Skeletal muscle tissue (tissue), 4 donors: ENCODE data around the gene CDKN1B. TPM values are rescaled to one million over a fixed set of nuclear protein-coding genes. Genes with fewer than 3 reads are reported as not detected.
A peak's percentile ranks its signal among the peaks of the same experiment; 100 is the strongest.

Experiments
- H3K27ac ChIP-seq: one replicate; pipeline ENCODE4 v1.7.0; 2013; ENCODE audit warnings: mild to moderate bottlenecking, low read depth, low read length, inconsistent platforms
- H3K27me3 ChIP-seq, 3 donors: one replicate each; pipeline ENCODE4 v1.7.0; 2013; ENCODE audit warnings: low read length in 3 of 3; ENCODE audit not compliant: control insufficient read depth in 3 of 3, insufficient read depth in 3 of 3
- H3K36me3 ChIP-seq, 3 donors: one replicate each; pipeline ENCODE4 v1.7.0; 2013; ENCODE audit warnings: low read length in 3 of 3; ENCODE audit not compliant: control insufficient read depth in 3 of 3, insufficient read depth in 3 of 3
- H3K4me1 ChIP-seq, 3 donors: one replicate each; pipeline ENCODE4 v1.7.0; 2013; ENCODE audit warnings: low read length in 3 of 3, mild to moderate bottlenecking in 3 of 3; ENCODE audit not compliant: control insufficient read depth in 3 of 3, insufficient read depth in 3 of 3
- H3K4me3 ChIP-seq, 3 donors: one replicate each; pipeline ENCODE4 v1.7.0; 2013; ENCODE audit warnings: low read length in 3 of 3
- H3K9ac ChIP-seq, 3 donors: one replicate each; pipeline ENCODE4 v1.7.0; 2013; ENCODE audit warnings: low read length in 3 of 3, mild to moderate bottlenecking in 3 of 3, moderate library complexity in 2 of 3, low read depth in 1 of 3
- H3K9me3 ChIP-seq, 3 donors: one replicate each; pipeline ENCODE4 v1.7.0; 2013; ENCODE audit warnings: low read length in 3 of 3; ENCODE audit not compliant: control insufficient read depth in 3 of 3
- total RNA-seq: library from RNA; depleted of rRNA; stranded (reverse); fragments of >200 nt; gene quantifications from one replicate; pipeline ENCODE4 v1.2.3, GENCODE V29; 2014
- donor health status: Osteomylitis.

Gene CDKN1B
- total RNA-seq, 1 donor from 2014 or later = 62.1 TPM

GRCh38 chr12:12699345-12699744 is 17.8 kb upstream of the CDKN1B start:
- Histone ChIP-seq H3K9me3 (no peaks in the 10 kb centered on the region), H3K36me3 (no peaks in the 10 kb centered on the region), H3K4me3 (no peak overlapping the region), H3K27me3 (no peaks in the 10 kb centered on the region), H3K27ac (no peak overlapping the region), H3K9ac (no peak overlapping the region), H3K4me1 (peaks cover 4 to 9% (median 9%) of the 10 kb centered on the region in 3 donors)

GRCh38 chr12:12700254-12700653 is 16.9 kb upstream of the CDKN1B start:
- no peaks in the 10 kb centered on the region for H3K27me3 ChIP-seq
- H3K36me3 ChIP-seq = no peaks in the 10 kb centered on the region
- H3K4me1 ChIP-seq = peaks cover 4 to 12% (median 9%) of the 10 kb centered on the region in 3 donors
- H3K9ac ChIP-seq = no peak overlapping the region
- no peak overlapping the region for H3K27ac ChIP-seq
- H3K4me3 ChIP-seq = no peak overlapping the region
- H3K9me3 ChIP-seq = no peaks in the 10 kb centered on the region

GRCh38 chr12:12701457-12701856 is 15.7 kb upstream of the CDKN1B start:
- H3K4me3 ChIP-seq = no peak overlapping the region
- no peaks in the 10 kb centered on the region for H3K9me3 ChIP-seq
- no peaks in the 10 kb centered on the region for H3K36me3 ChIP-seq
- peaks cover 4 to 7% (median 6%) of the 10 kb centered on the region in 3 donors for H3K4me1 ChIP-seq
- no peaks in the 10 kb centered on the region for H3K27me3 ChIP-seq
- H3K9ac ChIP-seq = no peak overlapping the region
- H3K27ac ChIP-seq = no peak overlapping the region

- H3K9me3 ChIP-seq = no peaks in the 10 kb centered on the region
- H3K4me1 ChIP-seq = peaks cover 0 to 7% (median 0%) of the 10 kb centered on the region in 3 donors
- no peak overlapping the region for H3K4me3 ChIP-seq
- no peaks in the 10 kb centered on the region for H3K27me3 ChIP-seq
- no peak overlapping the region for H3K27ac ChIP-seq
- H3K9ac ChIP-seq = no peak overlapping the region
- H3K36me3 ChIP-seq = no peaks in the 10 kb centered on the region
Observed at GRCh38 chr12:12704593-12705230, 12.5 kb upstream of the CDKN1B start.

- Histone ChIP-seq H3K9ac (no peak overlapping the region), H3K9me3 (no peaks in the 10 kb centered on the region), H3K36me3 (no peaks in the 10 kb centered on the region), H3K27ac (no peak overlapping the region), H3K27me3 (no peaks in the 10 kb centered on the region), H3K4me1 (peaks cover 0 to 7% (median 0%) of the 10 kb centered on the region in 3 donors), H3K4me3 (no peak overlapping the region)
Observed at GRCh38 chr12:12705838-12706520, 11.2 kb upstream of the CDKN1B start.

- Histone ChIP-seq H3K9ac (peak overlapping the region; percentile 46 to 74 (median 73)), H3K4me1 (peaks cover 17 to 31% (median 24%) of the 10 kb centered on the region in 3 donors)
Observed at GRCh38 chr12:12713932-12714275, 3.3 kb upstream of the CDKN1B start.

GRCh38 chr12:12714276-12715021 is 2.7 kb upstream of the CDKN1B start:
- peak overlapping the region; percentile 52 to 61 (median 54) for H3K4me3 ChIP-seq
- H3K27ac ChIP-seq = peak overlapping the region; percentile 98
- H3K9ac ChIP-seq = peak overlapping the region; percentile 46 to 74 (median 73)
- H3K9me3 ChIP-seq = no peaks in the 10 kb centered on the region
- no peaks in the 10 kb centered on the region for H3K27me3 ChIP-seq
- H3K4me1 ChIP-seq = peaks cover 22 to 36% (median 25%) of the 10 kb centered on the region in 3 donors
- peaks cover 2 to 10% (median 3%) of the 10 kb centered on the region in 3 donors for H3K36me3 ChIP-seq

More at GRCh38 chr12:12713932-12714275, 3.3 kb upstream of the CDKN1B start:
- Histone ChIP-seq H3K4me3 (peak overlapping the region; percentile 52 to 61 (median 54)), H3K27me3 (no peaks in the 10 kb centered on the region), H3K27ac (peak overlapping the region; percentile 98), H3K36me3 (peaks cover 0 to 6% (median 2%) of the 10 kb centered on the region in 3 donors), H3K9me3 (no peaks in the 10 kb centered on the region)

- peak overlapping the region in 2 of 3 donors; percentile 52 to 61 for H3K4me3 ChIP-seq
- H3K36me3 ChIP-seq = peaks cover 2 to 10% (median 3%) of the 10 kb centered on the region in 3 donors
- no peaks in the 10 kb centered on the region for H3K9me3 ChIP-seq
- H3K9ac ChIP-seq = peak overlapping the region in 1 of 3 donors; percentile 99
- H3K27me3 ChIP-seq = no peaks in the 10 kb centered on the region
- peaks cover 25 to 41% (median 29%) of the 10 kb centered on the region in 3 donors for H3K4me1 ChIP-seq
- H3K27ac ChIP-seq = peak overlapping the region; percentile 98
Observed at GRCh38 chr12:12715128-12715458, 2.1 kb upstream of the CDKN1B start.

GRCh38 chr12:12715459-12716150 is 1.6 kb upstream of the CDKN1B start:
- Histone ChIP-seq H3K36me3 (peaks cover 5 to 10% (median 5%) of the 10 kb centered on the region in 3 donors), H3K4me1 (peaks cover 29 to 44% (median 30%) of the 10 kb centered on the region in 3 donors), H3K27me3 (no peaks in the 10 kb centered on the region), H3K4me3 (peak overlapping the region; percentile 92 to 98 (median 93)), H3K9ac (peak overlapping the region in 2 of 3 donors; percentile 95 to 99), H3K27ac (peak overlapping the region; percentile 98), H3K9me3 (no peaks in the 10 kb centered on the region)
